ENCODE data around the gene SNX11.
"Not testable (repeated sequence)": the region's sequence is repeated elsewhere in the genome, so short reads cannot be mapped to it uniquely, and the experiment has no call there.

SNX11 gene

GRCh38 chr17:48107137-48108055 lies at the start of gene SNX11:
TSS of gene SNX11 (plus strand) at chr17:48107766. CDS start at chr17:48112044, 4,278 bp downstream.
- peak; percentile 76 for DNase-seq

- no peak for DNase-seq
Observed at GRCh38 chr17:48058393-48059124, 49.0 kb upstream of the SNX11 start.

- no peak for DNase-seq
Observed at GRCh38 chr17:48059125-48059668, 48.4 kb upstream of the SNX11 start.

- DNase-seq: no peak
Observed at GRCh38 chr17:48060249-48060648, 47.3 kb upstream of the SNX11 start.

GRCh38 chr17:48062273-48062672 lies 45.3 kb upstream of the SNX11 start:
- DNase-seq: no peak

GRCh38 chr17:48064638-48065037 lies 42.9 kb upstream of the SNX11 start:
- DNase-seq: no peak

- no peak for DNase-seq
Observed at GRCh38 chr17:48066192-48066591, 41.4 kb upstream of the SNX11 start.

- no peak for DNase-seq
Observed at GRCh38 chr17:48066656-48067055, 40.9 kb upstream of the SNX11 start.

GRCh38 chr17:48067245-48067644 lies 40.3 kb upstream of the SNX11 start:
- DNase-seq: no peak

GRCh38 chr17:48067808-48068207 lies 39.8 kb upstream of the SNX11 start:
- not testable (repeated sequence) for DNase-seq

GRCh38 chr17:48068491-48068961 lies 39.0 kb upstream of the SNX11 start:
- no peak for DNase-seq

GRCh38 chr17:48070195-48070594 lies 37.4 kb upstream of the SNX11 start:
- no peak for DNase-seq

GRCh38 chr17:48071654-48072053 lies 35.9 kb upstream of the SNX11 start:
- no peak for DNase-seq

- DNase-seq: not testable (repeated sequence)
Observed at GRCh38 chr17:48072811-48073210, 34.8 kb upstream of the SNX11 start.

- not testable (repeated sequence) for DNase-seq
Observed at GRCh38 chr17:48073566-48074094, 33.9 kb upstream of the SNX11 start.

GRCh38 chr17:48074322-48075081 lies 33.1 kb upstream of the SNX11 start:
- peak; percentile 88 for DNase-seq

GRCh38 chr17:48077152-48077551 lies 30.4 kb upstream of the SNX11 start:
- DNase-seq: not testable (repeated sequence)

GRCh38 chr17:48081858-48082257 lies 25.7 kb upstream of the SNX11 start:
- DNase-seq: no peak

GRCh38 chr17:48084932-48085331 lies 22.6 kb upstream of the SNX11 start:
- no peak for DNase-seq

- DNase-seq: no peak
Observed at GRCh38 chr17:48093341-48094045, 14.1 kb upstream of the SNX11 start.

GRCh38 chr17:48095611-48096010 lies 12.0 kb upstream of the SNX11 start:
- no peak for DNase-seq

GRCh38 chr17:48100160-48100559 lies 7.4 kb upstream of the SNX11 start:
- DNase-seq: no peak

Measured in NCI-H1694 (cell line).